A549 (cell line): ENCODE measurements around the gene TSBP1.
"Not testable (repeated sequence)": the region's sequence is repeated elsewhere in the genome, so short reads cannot be mapped to it uniquely, and the experiment has no call there.

Source experiments
- CTCF ChIP-seq: fragments of >200 bp; sonication (Bioruptor Twin); formaldehyde crosslinking; IDR thresholded peaks from 3 replicates; pipeline ENCODE4 v1.5.1; 2016
- ELK1 ChIP-seq: fragments of 150-350 bp; IDR thresholded peaks from 2 replicates; pipeline ENCODE4 v1.6.1; 2014; ENCODE audit warnings: low read depth, mild to moderate bottlenecking, low read length
- EP300 ChIP-seq, 2 experiments: fragments of >200 bp; sonication (Bioruptor Twin); formaldehyde crosslinking; IDR thresholded peaks; 2 replicates in 1 of 2; 3 replicates in 1 of 2; pipeline ENCODE4 v1.6.1; 2016 to 2017
- PBX3 ChIP-seq: IDR thresholded peaks from 2 replicates; pipeline ENCODE4 v1.6.1; 2012
- PHF8 ChIP-seq: fragments of 200-600 bp; sonication (generic); IDR thresholded peaks from 2 replicates; pipeline ENCODE4 v1.6.1; 2016; ENCODE audit warnings: low read depth, mild to moderate bottlenecking, antibody characterized with exemption, moderate library complexity, borderline replicate concordance
- POLR2AphosphoS2 ChIP-seq: conservative IDR thresholded peaks from 2 replicates; pipeline ENCODE4 v1.6.1; 2012; ENCODE audit warnings: low read length, improper control_type of control experiment, inconsistent platforms
- ZNF302 ChIP-seq: fragments of 250-450 bp; sonication (Bioruptor Pico); IDR thresholded peaks from 2 replicates; pipeline ENCODE4 v1.9.0; 2021; ENCODE audit warnings: inconsistent platforms, mild to moderate bottlenecking, moderate library complexity

GRCh38 chr6:32273801-32274577, 97.7 kb downstream of the TSBP1 start:
- TF ChIP-seq CTCF; EP300 (IDR thresholded peaks at IDR 0.05); ZNF302; PHF8; PBX3; ELK1; POLR2AphosphoS2: not testable (repeated sequence)
